ENCODE measurements around the gene CALR3. TPM values are rescaled to one million over a fixed set of nuclear protein-coding genes. Genes with fewer than 3 reads are reported as not detected.

Gene CALR3
- total and polyA plus RNA-seq, 2 of the 13 experiments (the other 11 are each of a cell fraction or from before 2014, with no cell fraction given): not detected

GRCh38 chr19:16446724-16447368 lies 49.1 kb downstream of the CALR3 start (continued):
- TF ChIP-seq ATF2 (CRISPR knock-in tag; IDR thresholded peaks at IDR 0.05) (no peak), ZNF567 (CRISPR knock-in tag; IDR thresholded peaks at IDR 0.05; ENCODE audit: borderline replicate concordance) (no peak), MNT (IDR thresholded peaks at IDR 0.05) (no peak; the same call in 1 of the 2 replicates), JUND (CRISPR knock-in tag; IDR thresholded peaks at IDR 0.05) (peak; percentile 58; the same call in 1 of the 2 replicates), TFAP4 (IDR thresholded peaks at IDR 0.05; ENCODE audit: borderline replicate concordance, low read depth) (peak; percentile 26; the same call in 1 of the 2 replicates), PCBP1 (IDR thresholded peaks at IDR 0.05; ENCODE audit: borderline replicate concordance, low read depth, low read length) (no peak), RCOR2 (CRISPR knock-in tag; IDR thresholded peaks at IDR 0.05) (no peak), KDM5B (CRISPR knock-in tag; IDR thresholded peaks at IDR 0.05; ENCODE audit: borderline replicate concordance) (peak; percentile 52; the same call in 1 of the 2 replicates), THRA (CRISPR knock-in tag; IDR thresholded peaks at IDR 0.05; ENCODE audit: borderline replicate concordance) (0 out of 2 replicates have a peak, but pooled peaks have one; percentile 55), ZNF263 (CRISPR knock-in tag; IDR thresholded peaks at IDR 0.05) (no peak), PRPF4 (IDR thresholded peaks at IDR 0.05; ENCODE audit: low read depth, low read length, poor library complexity, severe bottlenecking) (no peak), HOXA7 (CRISPR knock-in tag; IDR thresholded peaks at IDR 0.05) (no peak), RFXANK (CRISPR knock-in tag; IDR thresholded peaks at IDR 0.05) (no peak), THYN1 (CRISPR knock-in tag; IDR thresholded peaks at IDR 0.05; ENCODE audit: borderline replicate concordance, low read depth) (no peak), ARNT (IDR thresholded peaks at IDR 0.05) (no peak)
